22Rv1 (cell line): ENCODE results near the gene EDEM1.

ENCODE experiments used
- CTCF ChIP-seq: fragments of 450-650 bp; IDR thresholded peaks from 2 replicates; pipeline ENCODE4 v1.5.1; 2017; ENCODE audit warnings: mild to moderate bottlenecking
- ZFX ChIP-seq: fragments of 450-650 bp; IDR thresholded peaks from 2 replicates; pipeline ENCODE4 v1.6.1; 2017; ENCODE audit warnings: antibody characterized with exemption, borderline replicate concordance

DNA sequence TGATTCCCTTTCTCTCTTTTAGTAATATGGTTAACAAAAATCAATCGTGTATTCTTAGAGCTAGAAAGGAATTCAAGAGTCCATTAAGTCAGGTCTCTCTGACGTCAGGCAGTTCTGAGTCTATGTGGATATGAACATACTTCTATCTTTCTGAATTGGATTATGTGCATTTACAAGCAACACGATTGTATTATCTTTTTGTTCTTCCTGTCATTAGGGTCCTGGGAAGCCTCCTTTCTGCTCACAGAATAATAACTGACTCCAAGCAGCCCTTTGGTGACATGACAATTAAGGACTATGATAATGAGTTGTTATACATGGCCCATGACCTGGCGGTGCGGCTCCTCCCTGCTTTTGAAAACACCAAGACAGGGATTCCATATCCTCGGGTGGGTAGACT is 14.0 kb downstream of the EDEM1 start:
- TF ChIP-seq CTCF (no peak), ZFX (no peak)
